ENCODE data around the gene RPL12. TPM values are rescaled to one million over a fixed set of nuclear protein-coding genes. Genes with fewer than 3 reads are reported as not detected.

RPL12 gene
- 1,014 and 1,341 TPM in 2 replicates for total RNA-seq

GRCh38 chr9:127450830-127451607, at the start of gene RPL12, which contains the start of gene LRSAM1:
Gene RPL12, minus strand, starts transcription at chr9:127451406. Its CDS starts 89 bp downstream, at chr9:127451317.
Gene LRSAM1, plus strand, starts transcription at chr9:127451510. Its CDS starts 3,018 bp downstream, at chr9:127454528.

GRCh38 chr9:127423934-127424675, 27.1 kb downstream of the RPL12 start, which contains the start of gene ZNF79:
Gene ZNF79, plus strand, starts transcription at chr9:127424382. Its CDS starts 406 bp downstream, at chr9:127424788.

Small RNA genes lying within 50 kb of the gene (small RNA-seq; reads per million reads assigned to genes)
- gene RF00019 (not detected), gene SNORA65 (463 reads per million, percentile 99 among the genes with 10 or more reads in this experiment)

Other genes starting within 250 kb of the RPL12 start
- gene GARNL3, start 186.6 kb downstream of the RPL12 start, total RNA-seq: 8.3 and 9.2 TPM in 2 replicates
- gene SLC2A8, start 54.2 kb downstream of the RPL12 start, total RNA-seq: 5.6 and 7.6 TPM in 2 replicates
- gene ZNF79, start 27.0 kb downstream of the RPL12 start, total RNA-seq: 11.6 and 14.9 TPM in 2 replicates
- 16.4 and 17.4 TPM in 2 replicates for gene LRSAM1, start 104 bp upstream of the RPL12 start, total RNA-seq
- gene STXBP1, start 160.9 kb upstream of the RPL12 start, total RNA-seq: 29.8 and 42.1 TPM in 2 replicates

Data from thoracic aorta endothelial cell (primary cell).